Measurements from ENCODE around the gene TCF23.

The TCF23 gene

DNA sequence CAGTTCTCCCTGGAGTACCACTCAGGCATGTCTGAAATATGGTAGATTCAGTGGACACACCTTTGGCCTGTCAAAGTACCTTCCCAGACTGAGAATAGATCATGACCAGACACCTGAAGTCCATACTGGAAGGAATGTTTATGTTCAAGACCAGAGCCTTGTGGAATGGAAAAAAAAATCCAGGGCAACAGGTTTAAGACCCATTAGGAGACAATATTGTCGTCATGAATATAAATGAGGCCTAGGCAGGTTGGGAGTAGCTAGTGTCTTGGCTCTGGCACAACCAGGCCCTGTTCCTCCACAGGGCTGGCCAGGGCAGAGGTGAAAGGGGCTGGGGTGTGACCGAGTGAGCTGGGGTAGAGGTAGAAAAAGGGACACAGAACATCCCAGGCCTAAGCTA lies 49.8 kb downstream of the TCF23 start:
- TF ChIP-seq, protein P1, sequence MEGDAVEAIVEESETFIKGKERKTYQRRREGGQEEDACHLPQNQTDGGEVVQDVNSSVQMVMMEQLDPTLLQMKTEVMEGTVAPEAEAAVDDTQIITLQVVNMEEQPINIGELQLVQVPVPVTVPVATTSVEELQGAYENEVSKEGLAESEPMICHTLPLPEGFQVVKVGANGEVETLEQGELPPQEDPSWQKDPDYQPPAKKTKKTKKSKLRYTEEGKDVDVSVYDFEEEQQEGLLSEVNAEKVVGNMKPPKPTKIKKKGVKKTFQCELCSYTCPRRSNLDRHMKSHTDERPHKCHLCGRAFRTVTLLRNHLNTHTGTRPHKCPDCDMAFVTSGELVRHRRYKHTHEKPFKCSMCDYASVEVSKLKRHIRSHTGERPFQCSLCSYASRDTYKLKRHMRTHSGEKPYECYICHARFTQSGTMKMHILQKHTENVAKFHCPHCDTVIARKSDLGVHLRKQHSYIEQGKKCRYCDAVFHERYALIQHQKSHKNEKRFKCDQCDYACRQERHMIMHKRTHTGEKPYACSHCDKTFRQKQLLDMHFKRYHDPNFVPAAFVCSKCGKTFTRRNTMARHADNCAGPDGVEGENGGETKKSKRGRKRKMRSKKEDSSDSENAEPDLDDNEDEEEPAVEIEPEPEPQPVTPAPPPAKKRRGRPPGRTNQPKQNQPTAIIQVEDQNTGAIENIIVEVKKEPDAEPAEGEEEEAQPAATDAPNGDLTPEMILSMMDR (IDR thresholded peaks at IDR 0.05): no peak

DNA sequence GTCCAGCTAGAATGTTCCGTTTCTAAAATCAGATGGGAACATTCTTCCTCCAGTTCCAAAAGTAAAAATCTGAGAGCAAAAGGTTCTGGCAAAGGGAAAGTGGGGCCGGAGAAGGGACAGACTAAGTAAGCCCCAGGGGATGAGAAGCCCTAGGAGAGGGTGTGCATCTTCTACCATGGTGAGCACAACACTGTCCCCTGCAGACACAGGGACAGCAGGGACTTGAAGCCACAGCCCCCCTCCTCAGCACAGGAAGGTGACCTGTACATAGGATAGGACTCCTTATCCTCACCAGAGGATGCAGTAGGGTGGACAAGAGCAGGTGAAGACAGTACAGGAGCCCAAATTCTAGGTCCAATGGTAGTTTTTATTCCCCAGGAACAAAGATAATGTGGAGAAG lies 50.4 kb downstream of the TCF23 start:
- TF ChIP-seq, protein P1 (IDR thresholded peaks at IDR 0.05): no peak

DNA sequence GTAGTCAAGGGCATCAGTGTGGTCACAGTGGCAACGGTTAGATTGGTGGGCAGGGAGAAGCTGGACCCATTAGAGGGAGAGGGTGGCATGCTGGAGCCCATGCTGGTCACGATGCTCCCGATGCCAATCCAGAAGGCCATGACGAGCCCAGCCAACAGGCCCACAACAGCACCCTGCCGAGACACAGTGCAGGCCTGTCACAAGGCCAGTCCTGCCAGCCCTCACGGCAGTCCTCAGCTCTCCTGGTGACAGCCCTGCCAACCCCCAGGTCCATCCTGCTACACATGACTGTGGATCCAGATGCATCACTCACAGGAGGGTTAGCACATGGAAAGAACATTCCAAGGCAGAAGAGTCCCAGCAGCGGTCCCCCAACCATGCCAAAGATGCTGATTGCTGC lies 52.9 kb downstream of the TCF23 start:
- TF ChIP-seq, protein P1 (IDR thresholded peaks at IDR 0.05): no peak

DNA sequence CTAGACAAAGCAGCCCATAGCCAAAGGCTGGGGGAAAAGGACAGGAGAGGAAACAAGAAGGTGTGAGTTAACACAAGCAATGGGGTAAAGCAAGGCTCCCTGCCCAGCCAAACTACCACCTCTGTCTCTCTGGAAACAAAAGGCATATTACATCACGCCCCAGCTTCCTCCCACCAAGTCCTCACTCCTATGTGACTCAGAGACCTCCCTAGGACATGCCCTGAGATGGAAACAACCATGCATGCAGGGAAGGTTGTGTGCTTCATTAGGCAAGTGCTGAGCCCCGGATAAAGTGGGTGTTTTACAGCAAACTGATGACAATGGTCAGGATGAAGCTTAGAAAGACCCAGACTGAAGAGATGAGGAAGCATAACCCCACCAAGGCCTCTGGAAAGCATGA lies 54.0 kb downstream of the TCF23 start:
- TF ChIP-seq, protein P1 (IDR thresholded peaks at IDR 0.05): no peak

DNA sequence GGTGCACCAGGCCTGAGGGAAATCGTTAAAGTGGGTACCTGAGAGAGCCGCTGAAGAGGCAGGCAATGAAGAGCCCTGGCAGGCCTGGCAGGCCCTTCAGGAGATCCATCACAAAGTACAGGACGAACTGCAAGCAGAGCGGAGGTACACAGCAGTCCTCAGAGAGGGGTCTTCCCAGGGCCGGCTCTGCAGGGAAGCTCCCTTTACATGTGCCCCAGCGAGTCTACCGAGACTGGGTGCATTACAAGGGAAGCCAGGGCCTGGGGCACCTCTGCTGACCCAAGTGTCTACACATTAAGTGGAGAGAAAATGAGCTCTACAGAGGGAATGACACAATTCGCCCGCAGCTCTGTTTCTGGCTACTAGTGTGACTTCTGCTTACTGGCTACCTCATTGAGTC lies 54.9 kb downstream of the TCF23 start:
- TF ChIP-seq, protein P1 (IDR thresholded peaks at IDR 0.05): no peak

DNA sequence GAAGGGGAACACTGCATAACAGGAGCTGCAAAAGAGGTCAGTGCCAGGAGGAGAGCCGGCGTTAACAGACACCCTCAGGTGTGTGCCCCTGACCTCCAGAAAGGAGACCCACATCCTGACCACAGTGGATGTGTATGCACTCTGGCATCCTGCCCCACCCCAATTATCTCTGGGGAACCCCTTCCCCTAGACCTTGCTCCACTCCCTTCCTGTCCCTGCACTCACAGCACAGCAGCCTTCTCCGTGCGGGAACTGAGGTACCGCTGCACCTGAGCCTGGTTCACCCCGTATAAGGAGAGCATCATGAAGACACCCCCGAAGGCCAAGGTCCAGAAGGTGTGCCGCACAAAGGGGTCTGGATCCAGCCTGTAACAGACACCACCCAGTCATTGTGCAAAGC lies 55.8 kb downstream of the TCF23 start:
- TF ChIP-seq, protein P1 (IDR thresholded peaks at IDR 0.05): no peak

DNA sequence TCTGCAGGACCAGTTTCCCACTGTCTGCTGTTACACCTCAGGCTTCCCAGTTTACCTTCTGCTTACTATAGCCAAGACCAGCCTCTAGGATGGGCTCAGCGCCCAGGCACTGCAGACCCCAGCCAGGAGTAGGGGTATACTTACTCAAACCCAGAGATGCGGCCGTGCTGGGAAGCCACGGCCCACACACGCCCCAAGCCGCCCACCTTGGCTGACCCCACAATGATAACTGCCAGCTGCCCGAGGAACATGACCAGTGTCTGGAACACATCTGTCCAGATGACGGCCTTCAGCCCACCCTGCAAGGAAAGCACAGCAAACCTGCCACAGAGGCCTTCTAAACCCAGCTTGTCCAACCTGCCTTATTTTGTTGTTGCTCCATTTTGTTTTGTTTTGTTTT lies 56.4 kb downstream of the TCF23 start:
- TF ChIP-seq, protein P1 (IDR thresholded peaks at IDR 0.05): no peak

DNA sequence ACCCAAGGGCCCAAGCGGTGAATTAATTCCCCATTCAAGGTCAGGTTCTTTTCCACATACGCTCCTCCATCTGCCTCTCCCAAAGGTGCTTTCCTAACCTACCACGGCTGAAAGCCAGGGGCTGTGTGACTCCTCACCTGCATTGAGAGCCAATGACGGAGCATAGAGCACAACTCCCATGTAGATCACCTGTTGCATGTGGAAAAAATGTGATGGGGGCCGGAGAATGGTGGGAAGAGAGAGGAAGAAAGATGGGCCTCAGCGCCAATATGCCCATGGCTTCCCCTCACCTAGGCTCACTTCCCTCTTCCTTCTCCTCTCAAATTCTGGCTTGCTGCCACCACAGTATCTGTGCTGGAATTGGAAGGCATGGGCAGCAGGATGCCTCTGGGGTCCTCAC lies 57.5 kb downstream of the TCF23 start:
- TF ChIP-seq, protein P1 (IDR thresholded peaks at IDR 0.05): no peak
